KG1 (cell line): Measurements from ENCODE around the gene GRN.
"Not testable (repeated sequence)": the region's sequence is repeated elsewhere in the genome, so short reads cannot be mapped to it uniquely, and the experiment has no call there.

ENCODE experiments used
- DNase-seq: peaks from one replicate; lab custom pipeline; 2025; lab: John Stamatoyannopoulos, UW

Gene GRN

DNA sequence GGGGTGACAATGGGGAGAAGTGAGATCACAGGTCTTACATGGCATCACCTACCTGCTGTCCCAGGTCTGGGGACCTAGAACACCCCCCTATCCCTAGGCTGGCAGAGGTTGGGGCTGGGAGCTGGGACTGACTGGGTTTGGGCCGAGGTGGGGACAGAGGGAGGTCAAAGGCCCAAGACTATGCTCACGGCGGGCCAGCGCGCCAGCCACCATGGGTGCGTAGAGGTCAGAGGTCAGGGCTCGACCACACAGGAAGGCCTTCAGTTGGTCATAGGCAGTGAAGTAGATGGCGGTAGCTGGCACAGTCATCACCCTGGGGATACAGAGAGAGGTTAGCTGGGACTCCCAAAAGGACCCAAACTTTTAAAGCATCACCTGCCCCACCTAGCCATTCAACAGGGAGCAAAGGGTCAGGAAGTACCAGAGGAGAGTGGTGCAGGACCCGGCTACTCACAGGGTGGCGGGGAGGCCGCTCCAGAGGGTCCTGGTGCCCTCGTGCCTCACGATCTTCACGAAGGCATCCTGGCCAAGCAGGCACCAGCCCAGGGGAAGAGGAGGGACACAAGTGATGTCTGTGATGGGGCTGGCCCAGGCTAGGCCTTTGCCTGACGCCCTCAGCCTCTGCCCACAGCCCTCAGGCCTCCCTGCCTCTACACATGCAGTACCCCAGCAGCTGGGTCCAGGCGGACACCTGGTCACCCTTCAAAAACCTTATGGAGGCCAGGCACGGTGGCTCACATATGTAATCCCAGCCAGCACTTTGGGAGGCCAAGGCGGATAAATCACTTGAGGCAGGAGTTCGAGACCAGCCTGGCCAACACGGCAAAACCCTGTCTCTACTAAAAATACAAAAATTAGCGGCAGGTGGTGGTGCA lies 23.6 kb upstream of the GRN start:
- no peak for DNase-seq

DNA sequence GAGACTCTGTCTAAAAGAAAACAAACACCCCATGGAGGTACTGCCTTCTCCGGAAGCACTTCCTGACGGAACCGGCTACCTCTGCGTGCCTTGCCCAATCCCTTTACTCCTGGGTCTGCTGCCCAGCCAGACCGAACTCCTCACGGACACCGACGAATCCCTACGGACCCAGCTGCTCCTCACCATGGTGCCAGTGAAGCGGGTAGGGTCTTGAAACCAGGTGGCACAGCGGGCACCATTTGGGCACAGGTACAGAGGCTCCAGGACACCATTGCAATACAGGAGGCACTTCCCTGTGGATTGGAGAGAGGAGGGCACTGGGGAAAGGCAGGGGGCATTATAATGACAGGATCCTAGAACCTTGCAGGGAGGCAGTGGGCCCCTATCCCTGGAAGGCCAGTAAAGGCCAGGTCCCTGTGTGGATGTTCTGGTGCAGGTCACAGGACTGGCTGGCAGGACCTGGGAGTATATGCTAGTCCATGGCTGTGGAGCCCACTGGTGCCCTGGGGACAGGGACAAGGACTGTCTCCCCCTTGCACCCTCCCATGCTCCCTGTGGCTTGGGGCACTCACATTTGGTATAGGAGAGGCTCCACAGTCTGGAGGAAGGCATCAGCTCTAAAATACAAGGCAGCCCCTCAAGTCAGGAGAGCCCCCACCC lies 22.7 kb upstream of the GRN start:
- DNase-seq: no peak

DNA sequence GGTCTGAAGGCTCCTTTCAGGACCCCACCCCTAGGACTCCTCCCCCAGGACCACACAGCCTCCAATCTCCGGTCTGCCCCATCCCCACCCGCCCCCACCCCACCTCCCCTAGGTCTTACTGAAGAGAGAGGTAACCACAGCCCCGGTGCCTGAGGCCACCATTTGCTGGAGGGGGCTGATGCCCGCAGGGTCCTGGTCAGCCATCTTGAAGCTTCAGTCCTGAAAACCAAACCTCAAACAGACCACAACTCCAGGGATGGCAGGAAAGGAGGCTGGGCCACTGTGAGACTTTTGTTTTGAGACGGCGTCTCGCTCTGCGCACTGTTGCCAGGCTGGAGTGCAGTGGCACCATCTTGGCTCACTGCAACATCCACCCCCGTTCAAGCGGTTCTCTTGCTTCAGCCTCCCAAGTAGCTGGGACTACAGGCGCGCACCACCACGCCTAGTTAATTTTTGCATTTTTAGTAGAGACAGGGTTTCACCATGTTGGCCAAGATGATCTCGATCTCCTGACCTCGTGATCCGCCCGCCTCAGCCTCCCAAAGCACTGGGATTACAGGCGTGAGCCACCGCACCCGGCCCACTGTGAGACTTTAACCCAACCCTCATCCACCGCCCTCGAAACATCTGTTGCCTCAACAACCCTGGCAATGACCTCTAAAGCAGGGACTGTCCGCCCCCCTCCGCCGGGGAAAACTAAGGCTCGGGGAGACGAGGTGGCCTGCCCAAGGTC lies 21.6 kb upstream of the GRN start:
- no peak for DNase-seq

DNA sequence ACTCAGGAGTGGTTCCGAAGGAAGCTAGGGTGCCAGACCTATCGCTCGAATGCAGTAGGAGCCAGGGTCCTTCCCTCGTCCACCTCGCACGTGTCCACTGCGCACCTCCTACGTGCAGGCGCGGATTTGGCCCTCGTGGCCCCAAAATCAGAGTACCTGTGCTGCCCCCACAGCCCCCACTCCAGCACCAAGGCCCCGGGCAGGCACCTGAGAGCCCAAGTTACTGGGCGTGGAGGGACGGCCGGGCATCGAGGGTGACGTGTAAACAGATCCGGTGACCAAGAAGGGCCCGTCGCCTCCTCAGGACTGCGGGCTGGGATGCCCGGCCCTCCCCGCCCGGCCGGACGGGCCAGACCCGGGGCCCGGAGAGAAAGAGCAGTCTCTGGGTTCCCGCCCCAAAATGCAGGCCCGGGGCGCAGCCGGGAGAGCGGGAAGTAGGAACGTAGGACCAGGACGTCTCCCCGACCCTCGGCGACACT lies 21.0 kb upstream of the GRN start:
- DNase-seq: no peak

DNA sequence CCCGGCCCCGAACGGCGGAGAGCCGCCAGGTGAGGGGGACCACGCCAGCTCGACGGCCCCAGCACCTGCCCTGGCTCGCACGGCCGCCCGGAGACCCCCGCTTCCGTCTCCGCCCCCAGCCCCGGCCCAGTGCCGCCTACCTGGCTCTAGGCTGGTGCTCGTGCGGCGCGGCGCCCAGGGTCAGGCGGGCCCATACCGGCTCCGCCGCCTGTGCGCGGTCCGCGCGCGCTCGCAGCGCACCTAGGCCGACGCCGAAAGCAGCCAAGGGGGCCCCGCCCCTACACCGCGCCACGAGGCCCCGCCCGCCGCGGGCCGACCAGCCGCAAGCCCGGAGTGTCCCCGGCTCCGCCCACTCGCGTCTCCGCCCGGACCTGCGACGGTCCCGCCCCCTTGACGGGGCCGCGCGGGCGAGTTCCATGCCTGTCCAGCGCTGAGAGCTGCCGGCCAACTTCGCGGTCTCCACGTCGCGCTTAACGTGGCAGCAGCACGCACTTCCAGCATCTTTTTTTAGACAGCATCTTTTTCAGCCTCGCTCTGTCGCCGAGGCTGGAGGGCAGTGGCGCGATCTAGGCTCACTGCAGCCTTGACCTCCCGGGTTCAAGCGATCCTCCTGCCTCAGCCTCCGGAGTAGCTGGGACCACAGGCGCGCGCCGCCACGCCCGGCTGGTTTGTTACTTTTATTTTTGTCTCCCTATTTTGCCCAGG lies 20.4 kb upstream of the GRN start, which contains the start of gene SLC25A39:
Gene SLC25A39 (minus strand): TSS at position 253 of the 705 bp plus-strand sequence. CDS start 1,261 bp downstream, outside the sequence.
- peak; percentile 84 for DNase-seq

DNA sequence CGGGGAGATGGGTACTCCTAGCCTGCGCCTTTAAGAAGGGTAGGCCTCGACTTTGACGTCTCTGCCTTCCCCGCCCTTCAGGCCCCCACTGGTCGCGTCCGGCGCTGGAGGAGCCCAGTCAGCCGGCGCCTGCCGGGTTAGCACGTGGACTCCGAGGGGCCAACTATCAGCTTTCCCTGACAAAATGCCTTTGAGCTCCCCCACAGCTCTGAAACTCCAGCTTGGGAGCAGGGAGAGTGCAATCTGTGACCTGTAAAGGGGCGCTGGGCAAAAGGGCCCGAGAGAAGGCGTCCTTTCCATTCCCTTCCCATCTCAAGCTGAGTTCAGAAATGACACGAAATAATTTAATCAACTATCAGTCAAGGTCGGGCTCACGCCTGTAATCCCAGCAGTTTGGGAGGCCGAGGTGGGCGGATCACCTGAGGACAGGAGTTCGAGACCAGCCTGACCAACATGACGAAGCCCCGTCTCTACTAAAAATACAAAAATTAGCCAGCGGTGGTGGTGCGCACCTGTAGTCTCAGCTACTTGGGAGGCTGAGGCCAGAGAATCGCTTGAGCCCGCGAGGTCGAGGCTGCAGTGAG lies 18.1 kb upstream of the GRN start:
- DNase-seq: peak; percentile 84

DNA sequence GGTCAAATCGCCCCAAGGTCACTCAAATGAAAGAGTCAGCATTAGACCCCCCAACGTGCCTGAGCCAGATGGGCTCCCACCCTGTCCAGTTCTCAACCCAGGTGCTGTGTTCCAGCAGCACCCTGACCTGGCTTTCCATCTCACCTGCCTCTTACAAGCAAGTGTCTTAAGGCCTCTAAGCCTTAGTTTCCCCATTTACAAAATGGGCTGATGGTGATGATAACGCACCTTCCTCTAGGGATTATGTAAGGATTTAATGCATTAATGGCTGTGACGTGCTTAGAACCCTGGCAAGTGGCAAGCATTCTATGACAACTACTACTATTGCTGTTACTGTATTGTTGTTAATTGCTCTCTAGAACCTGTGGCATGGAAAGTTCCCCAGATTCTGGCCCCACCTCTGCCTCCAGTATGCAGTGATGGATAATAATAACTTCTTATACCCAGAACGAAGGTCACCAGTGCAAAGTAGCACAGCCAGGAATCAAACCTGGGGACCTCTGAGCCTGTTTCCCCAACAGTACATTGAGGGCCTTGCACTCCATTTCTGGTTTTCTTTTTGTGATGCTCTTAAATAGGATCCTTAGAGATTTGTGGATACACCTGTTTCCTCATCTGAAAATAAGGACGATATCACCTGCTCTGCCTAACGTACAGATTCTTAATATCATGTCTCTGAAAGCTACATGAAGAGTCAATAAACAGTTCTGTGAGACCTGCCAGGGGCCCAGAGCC lies 17.2 kb upstream of the GRN start:
- DNase-seq: no peak

DNA sequence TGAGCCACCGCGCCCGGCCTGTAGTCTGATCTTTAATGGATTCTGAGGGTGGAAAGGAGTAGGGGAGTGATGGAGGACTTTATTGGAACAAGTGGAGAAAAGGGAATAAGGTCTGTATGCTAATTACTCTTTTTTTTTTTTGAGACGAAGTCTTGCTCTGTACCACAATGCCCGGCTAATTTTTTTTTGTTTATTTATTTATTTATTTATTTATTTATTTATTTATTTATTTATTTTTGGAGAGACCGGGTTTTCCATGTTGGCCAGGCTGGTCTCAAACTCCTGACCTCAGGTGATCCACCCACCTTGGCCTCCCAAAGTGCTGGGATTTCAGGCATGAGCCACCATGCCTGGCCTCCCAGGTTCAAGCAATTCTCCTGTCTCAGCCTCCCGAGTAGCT lies 15.6 kb upstream of the GRN start:
- DNase-seq: not testable (repeated sequence)

DNA sequence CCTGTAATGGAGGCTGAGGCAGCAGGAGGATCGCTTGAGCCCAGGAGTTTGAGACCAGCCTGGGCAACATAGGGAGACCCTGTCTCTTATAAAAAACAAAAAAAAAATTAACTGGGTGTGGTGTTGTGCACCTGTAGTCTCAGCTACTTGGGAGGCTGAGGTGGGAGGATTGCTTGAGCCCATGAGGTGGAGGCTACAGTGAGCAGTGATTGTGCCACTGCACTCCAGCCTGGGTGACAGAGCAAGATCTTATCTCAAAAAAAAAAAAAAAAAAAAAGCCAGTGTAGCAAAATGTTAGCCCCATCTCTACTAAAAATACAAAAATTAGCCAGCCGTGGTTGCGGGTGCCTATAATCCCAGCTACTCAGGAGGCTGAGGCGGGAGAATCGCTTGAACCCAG lies 14.8 kb upstream of the GRN start:
- DNase-seq: not testable (repeated sequence)

DNA sequence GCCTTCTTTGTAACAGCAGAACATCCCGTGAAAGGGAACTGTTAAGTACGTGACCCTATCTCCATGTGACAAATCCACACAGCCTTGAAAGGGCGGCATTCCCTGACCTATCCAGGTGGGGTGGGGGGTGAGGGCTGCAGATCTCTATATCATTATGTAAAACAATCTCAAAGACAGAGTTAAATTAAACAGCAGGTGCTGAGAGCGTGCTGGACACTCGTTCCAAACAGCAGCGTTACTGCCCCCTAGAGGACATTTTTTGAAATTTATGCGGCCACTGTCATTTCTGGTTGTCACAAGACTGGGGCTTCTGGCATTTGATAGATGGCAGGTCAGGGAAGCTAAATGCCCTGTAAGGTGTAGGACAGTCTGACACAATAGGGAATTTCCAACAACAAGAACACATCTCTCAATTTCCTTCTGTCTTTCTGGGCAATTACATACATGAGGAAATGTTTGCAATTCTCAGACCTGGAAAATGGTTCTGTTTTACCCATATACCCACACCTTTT lies 13.8 kb upstream of the GRN start:
- peak; percentile 75 for DNase-seq

DNA sequence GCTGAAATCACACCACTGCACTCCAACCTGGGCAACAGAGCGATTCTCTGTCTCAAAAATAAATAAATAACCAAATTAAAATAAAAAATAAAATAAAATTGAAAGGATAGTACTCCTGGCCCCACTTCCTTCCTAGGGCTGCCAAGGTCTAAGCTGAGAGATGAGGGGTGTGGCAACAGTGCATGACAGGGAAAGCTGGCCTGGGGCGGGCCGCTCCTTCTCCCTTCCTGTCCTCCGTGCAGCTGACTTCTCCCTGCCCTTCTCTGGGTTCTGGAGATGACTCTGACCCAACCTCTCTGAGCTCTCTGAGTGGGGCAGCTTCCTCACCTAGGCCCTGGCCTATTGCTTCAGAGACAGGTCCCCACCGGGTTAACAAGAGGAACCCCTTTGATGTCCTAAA lies 11.7 kb upstream of the GRN start:
- no peak for DNase-seq

DNA sequence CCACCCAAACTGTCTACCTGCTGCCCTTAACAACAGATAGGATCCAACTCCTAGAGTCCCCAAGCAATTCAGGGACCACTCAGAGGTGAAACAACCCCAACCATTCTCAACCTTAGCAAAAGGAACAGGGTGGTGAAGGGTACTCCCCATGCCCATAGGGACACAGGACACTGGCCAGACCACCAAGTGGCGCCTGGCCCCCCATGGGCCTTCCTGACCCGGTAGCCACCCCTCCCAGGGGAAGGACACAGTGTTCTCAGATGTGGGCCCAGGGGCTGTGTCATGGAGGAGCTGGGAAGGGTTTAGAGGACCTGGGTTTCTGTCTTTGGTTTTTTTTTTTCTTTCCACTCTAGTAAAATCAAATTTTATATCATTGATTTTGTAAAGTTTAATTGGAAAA lies 10.8 kb upstream of the GRN start:
- no peak for DNase-seq

DNA sequence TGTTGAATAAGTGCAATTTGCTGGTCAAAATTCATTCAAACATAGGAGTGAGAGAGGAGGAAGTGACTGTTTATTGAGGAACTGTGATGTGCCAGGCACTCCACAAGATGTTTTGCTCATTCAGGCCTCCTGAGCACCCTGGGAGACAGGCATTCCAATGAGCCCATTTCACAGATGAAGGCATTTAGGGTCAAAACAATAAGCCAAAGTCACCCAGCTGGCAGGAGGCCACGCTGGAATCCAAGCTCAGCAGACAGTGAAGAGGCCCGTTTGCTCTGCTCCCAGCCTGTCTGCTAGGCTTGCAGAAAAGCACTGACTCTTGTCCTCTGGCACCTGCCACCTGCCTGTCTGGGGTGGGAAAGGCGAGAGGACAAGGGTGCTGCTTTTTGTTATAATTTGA lies 10.4 kb upstream of the GRN start:
- DNase-seq: no peak

DNA sequence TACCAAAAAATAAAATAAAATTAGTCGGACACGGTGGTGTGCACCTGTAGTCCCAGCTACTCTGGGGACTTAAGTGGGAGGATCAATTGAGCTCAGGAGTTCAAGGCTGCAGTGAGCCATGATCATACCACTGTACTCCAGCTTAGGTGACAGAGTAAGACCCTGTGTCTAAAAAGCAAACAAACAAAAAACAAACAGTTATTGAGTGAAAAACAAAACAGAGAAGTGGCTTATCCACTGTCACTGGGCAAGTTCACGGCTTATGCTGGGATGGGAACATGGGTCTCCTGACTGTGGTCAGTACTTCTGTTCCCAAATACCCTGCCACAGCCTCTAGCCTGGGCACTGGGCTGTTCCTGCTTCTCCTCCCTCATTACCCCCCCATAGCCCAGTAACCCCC lies 9.5 kb upstream of the GRN start:
- DNase-seq: no peak

DNA sequence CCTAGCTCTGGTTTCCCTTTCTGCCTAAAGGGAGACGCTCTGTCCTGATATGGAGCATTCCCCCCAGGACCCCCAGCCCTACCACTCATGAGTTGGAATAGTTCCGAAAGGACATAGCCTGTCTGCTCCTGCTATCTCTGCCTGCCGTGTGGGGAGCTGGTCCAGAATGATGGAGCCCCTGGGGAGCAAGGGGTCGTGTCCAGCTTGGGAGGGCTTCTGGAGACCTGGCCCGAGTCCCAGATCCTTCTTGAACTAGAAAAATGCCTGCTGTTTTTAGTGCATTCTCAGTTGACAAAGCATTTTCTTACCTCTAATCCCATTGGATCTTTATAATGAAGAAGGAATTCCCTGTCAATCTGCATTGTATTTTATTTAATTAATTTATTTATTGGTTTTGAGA lies 9.1 kb upstream of the GRN start:
- no peak for DNase-seq

DNA sequence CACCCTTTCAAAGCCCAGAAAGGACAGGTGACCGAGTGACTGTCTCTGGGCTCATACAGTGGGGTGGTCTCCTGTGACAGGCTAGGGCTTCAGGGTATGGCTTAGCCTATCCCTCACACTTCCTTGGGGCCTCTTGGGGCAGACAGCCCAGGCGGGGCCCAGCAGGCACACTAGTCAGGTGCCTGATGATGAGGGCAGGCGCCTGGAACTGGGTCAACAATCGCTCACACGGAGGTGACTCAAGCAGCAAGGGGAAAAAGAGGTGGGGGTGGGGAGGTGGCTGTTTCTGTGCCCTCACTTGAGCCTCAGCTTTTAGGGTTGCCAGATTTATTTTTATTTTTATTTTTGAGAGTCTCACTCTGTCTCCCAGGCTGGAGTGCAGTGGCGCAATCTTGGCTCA lies 6.4 kb upstream of the GRN start:
- DNase-seq: no peak

DNA sequence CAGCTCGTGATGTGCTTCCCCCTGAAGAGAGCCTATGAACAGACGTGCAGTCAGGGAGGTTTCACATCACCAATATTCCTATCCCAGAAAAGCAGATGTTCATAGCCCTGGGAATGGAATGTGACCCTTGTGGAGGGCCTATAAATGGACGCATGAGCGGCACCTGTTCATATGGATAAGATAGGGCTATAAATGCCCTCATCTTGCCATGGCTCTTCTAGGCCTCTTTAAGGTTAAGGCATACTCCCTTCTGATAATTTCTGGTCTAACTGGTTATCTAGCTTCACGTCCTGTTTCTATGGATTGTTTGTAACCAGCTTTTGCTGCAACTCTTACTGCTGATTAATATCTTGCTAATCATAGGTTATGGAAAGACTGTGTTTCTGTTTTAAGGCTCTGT lies 4.5 kb upstream of the GRN start:
- DNase-seq: not testable (repeated sequence)

DNA sequence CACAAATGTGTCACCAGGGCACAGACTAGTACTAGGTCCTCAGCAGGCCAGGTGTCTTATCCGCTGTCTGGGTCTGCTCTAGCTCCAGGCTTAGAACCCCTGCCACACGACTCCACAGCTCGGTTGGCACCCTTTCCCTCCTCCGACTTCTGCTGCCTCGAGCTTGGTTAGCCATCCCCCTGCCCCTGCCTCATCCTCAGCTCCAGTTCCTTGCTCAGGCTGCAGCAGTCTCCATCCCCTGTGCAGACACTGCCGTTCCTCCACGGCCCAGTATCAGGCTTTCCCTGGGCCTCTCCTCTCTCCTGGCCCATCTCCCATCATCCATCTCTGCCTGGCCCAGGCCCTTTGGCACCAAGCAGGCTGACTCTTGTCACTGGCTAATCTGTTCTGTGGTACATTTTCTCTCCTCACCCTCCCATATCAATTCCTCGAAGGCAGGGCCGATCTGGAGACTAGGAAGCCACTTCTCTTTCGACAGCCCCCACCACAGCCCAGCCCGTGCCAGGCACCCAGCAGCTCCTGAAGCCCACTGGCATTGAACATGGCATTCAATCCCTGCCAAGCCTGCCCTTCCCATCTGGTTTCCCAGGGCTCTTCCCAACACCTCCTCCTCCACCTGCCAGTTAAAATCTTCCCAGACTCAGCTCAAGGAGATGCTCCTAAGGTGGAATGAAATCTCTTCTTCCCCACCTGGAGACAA lies 1.4 kb upstream of the GRN start:
- no peak for DNase-seq

DNA sequence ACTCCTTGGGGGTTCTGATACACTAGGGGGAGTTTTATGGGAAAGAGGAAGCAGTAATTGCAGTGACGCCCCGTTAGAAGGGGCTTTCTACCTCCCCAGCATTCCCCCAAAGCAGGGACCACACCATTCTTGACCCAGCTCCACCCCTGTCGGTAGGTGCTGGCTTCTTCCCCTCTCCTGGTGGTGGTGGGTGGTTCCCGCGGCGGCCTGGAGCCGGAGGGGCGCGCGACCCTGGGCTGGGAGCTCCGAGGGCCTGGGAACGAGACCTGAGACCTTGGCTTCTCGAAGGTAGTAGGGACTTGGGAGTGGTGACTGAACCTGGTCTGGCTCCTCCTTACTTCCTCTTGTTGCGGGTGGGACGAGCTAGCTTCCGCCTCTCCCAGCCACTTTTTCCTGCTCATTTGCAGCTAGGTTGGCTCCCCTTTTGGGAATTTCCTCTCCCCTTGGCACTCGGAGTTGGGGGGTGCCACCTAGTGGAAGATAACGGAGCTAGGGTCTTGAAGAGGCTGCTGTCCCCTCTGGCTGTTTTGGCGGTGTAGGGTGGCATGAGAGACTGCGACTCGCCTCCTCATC lies 438 bp downstream of the GRN start:
- DNase-seq: peak; percentile 51
